Kidney epithelial cell (primary cell): Measurements from ENCODE around the gene IBA57. TPM values are rescaled to one million over a fixed set of nuclear protein-coding genes. Genes with fewer than 3 reads are reported as not detected.

Experiments
- DNase-seq: peaks from one replicate; pipeline ENCODE4 v3.0.0-alpha.2; 2010; ENCODE audit warnings: low read depth
- H3K27me3 ChIP-seq: 2 replicates; pipeline ENCODE4 v1.6.0; 2011; ENCODE audit warnings: low read length; ENCODE audit not compliant: control insufficient read depth, insufficient read depth
- H3K36me3 ChIP-seq: 2 replicates; pipeline ENCODE4 v1.5.1; 2011; ENCODE audit warnings: low read length; ENCODE audit not compliant: control insufficient read depth, insufficient read depth
- H3K4me3 ChIP-seq: 2 replicates; pipeline ENCODE4 v1.5.1; 2011; ENCODE audit warnings: low read depth, mild to moderate bottlenecking, control low read depth, low read length
- total RNA-seq: library from RNA; depleted of rRNA; stranded (reverse); fragments of >200 nt; gene quantifications from 2 replicates; pipeline ENCODE4 v1.2.3, GENCODE V29; 2015
- TF ChIP-seq, protein P1 (sequence below): IDR thresholded peaks from 2 replicates; pipeline ENCODE4 v1.5.1; 2011; ENCODE audit warnings: mild to moderate bottlenecking, moderate library complexity, low read length, control low read depth, inconsistent platforms; ENCODE audit not compliant: insufficient read depth, poor library complexity, severe bottlenecking

The IBA57 gene
- total RNA-seq, 1 donor from 2014 or later, result 7.1 TPM

DNA sequence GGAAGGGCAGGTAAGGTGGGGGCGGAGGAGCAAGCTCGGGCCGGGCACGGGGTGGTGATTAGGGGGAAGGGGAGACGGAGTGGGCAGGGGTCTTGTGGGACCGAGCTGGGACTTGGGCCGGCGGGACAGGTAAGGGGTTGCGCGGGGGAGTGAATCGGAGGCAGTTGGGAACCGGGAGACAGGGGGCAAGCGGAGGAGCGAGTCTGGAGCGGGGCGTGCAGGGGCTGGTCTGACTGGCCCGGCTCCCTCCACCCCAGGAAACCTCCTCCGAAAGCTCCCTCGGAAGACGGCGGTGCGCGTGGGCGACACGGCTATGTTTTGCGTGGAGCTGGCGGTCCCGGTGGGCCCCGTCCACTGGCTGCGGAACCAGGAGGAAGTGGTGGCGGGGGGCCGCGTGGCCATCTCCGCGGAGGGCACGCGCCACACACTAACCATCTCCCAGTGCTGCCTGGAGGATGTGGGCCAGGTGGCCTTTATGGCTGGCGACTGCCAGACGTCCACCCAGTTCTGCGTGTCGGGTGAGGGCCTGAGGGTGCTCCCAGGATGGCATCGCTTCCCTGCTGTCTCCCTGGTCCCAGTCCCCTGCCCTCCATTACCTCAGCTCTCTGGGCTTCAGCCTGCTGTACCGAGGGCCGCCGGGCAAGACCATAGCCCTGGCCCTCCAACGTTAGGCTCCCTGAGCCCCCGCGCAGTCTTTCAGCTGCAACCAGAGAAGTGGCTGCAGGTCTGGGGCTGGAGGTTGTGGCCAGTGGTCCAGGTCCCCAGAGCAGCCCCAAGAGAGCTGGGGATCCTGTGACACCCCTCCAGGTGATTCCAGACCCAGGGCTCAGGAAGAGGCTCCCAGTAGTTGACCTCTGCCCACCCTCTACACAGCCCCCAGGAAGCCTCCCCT is 48.6 kb downstream of the IBA57 start:
- H3K36me3 ChIP-seq, result peaks cover 2% of the 10 kb centered on the region
- no peak for DNase-seq
- TF ChIP-seq, protein P1, sequence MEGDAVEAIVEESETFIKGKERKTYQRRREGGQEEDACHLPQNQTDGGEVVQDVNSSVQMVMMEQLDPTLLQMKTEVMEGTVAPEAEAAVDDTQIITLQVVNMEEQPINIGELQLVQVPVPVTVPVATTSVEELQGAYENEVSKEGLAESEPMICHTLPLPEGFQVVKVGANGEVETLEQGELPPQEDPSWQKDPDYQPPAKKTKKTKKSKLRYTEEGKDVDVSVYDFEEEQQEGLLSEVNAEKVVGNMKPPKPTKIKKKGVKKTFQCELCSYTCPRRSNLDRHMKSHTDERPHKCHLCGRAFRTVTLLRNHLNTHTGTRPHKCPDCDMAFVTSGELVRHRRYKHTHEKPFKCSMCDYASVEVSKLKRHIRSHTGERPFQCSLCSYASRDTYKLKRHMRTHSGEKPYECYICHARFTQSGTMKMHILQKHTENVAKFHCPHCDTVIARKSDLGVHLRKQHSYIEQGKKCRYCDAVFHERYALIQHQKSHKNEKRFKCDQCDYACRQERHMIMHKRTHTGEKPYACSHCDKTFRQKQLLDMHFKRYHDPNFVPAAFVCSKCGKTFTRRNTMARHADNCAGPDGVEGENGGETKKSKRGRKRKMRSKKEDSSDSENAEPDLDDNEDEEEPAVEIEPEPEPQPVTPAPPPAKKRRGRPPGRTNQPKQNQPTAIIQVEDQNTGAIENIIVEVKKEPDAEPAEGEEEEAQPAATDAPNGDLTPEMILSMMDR, result no peak

DNA sequence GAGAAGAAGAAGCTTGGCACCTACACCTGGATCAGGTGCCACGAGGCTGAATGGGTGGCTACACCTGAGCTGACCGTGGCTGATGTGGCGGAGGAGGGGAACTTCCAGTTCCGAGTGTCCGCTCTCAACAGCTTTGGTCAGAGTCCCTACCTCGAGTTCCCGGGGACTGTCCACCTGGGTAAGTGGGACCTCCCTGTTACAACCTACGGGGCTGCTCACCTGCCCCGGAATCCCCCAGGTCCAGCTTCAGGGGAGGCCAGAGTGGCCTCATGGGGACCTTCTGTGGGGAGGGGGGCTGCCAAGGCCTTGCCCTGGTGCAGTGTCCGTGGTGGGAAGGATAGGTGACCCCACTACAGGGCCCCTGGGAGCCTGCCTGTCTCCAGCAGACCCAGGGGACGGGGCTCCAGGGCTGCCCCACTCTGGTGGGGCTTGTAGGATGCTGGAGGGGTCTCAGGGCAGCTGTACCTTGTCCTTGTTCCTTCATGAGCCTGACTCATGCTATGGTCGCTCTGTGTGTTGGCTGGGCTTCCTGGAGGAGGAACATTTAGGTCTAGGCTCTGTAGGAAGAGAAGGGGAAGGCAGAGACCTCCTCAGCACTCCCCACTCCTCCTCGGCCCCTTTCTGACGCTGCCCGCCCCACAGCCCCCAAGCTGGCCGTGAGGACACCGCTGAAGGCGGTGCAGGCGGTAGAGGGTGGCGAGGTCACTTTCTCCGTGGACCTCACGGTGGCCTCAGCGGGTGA is 49.5 kb downstream of the IBA57 start:
- H3K4me3 ChIP-seq, result no peak overlapping the region
- TF ChIP-seq, protein P1, result no peak
- H3K36me3 ChIP-seq, result peaks cover 2% of the 10 kb centered on the region
- H3K27me3 ChIP-seq, result peaks cover 14% of the 10 kb centered on the region
- DNase-seq, result no peak

More for the DNA sequence above, 48.6 kb downstream of the IBA57 start:
- H3K27me3 ChIP-seq, result peaks cover 16% of the 10 kb centered on the region
- peak overlapping the region; percentile 52 for H3K4me3 ChIP-seq

DNA sequence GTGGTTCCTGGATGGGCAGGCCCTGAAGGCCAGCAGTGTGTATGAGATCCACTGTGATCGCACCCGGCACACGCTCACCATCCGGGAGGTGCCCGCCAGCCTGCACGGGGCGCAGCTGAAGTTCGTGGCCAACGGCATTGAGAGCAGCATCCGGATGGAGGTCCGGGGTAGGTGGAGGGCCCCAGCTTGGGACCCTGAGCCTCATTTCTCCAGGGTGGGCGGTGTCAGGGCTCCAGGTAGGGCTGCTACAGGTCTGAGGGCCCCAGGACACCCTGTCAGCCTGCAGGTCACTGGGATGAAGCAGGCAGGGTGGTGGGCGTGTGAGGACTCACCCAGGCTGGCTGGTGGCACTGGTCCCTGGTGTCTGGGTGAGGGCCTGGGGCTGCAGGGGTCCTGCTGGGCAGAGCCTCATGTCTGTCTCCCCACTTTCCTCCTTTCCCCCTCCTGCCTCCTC is 50.1 kb downstream of the IBA57 start:
- Histone ChIP-seq H3K4me3 (no peak overlapping the region), H3K36me3 (peaks cover 2% of the 10 kb centered on the region), H3K27me3 (peaks cover 14% of the 10 kb centered on the region)
- TF ChIP-seq, protein P1, result no peak
- no peak for DNase-seq

DNA sequence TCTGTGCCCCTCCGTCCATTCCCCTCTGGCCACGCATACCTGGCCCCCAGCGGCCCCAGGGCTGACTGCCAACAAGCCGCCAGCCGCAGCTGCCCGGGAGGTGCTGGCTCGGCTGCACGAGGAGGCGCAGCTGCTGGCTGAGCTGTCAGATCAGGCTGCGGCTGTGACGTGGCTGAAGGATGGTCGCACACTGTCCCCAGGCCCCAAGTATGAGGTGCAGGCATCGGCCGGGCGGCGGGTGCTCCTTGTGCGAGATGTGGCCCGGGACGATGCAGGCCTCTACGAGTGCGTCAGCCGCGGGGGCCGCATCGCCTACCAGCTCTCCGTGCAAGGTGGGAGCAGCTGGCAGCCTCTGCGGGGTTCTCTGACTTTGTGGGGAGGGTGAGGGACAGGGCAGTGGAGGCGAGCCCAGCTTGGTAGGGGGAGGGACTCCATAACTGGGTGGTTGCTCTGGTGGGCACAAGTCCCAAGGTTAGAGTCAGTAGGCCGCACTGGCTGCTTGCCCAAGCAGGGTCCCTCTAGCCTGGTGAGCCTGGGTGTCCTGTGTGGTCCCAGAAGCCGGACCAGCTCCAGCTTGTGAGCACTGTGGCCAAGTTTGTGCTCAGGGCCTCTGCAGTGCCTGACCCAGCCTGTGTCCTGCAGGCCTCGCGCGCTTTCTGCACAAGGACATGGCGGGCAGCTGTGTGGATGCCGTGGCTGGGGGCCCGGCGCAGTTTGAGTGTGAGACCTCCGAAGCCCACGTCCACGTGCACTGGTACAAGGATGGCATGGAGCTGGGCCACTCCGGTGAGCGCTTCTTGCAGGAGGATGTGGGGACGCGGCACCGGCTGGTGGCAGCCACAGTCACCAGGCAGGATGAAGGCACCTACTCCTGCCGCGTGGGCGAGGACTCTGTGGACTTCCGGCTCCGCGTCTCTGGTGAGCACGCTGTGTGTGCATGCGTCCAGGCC is 51.0 kb downstream of the IBA57 start:
- TF ChIP-seq, protein P1, result no peak
- no peak for DNase-seq
- Histone ChIP-seq H3K36me3 (peaks cover 2% of the 10 kb centered on the region), H3K27me3 (peaks cover 8% of the 10 kb centered on the region), H3K4me3 (no peak overlapping the region)

DNA sequence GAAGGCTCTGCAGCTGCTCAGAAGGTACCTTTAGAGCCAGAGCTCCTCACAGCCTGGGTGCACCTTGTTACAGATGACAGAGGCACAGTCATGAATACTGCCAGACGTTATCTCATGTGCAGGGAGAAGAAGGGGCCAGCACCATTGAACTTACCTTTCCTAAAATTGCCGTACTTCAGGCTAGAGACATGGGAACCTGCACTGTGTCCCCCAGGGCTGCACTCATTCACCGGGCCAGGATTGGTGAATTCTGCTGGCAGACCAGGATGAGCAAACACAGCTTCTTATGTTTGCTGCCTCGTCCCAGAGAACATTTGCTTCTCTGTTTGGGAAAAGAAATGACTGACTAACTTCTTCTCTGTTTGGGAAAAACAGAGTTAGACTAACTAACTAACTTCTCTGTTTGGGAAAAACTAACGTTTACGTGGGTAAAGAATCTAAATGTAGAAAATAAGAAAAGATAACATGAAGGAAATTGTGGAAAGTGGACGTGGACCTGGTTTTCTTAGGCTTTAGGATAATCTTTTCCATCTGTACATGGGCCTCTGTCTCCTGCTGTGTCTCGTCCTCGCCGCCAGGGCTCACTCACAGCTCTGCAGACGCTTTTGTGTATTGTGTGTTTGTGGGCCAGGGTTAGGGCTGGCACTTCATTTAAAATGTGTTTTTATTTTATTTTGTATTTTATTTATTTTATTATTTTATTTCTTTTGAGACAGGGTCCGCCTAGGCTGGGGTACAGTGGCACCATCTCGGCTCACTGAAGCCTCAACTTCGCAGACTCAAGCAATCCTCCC is 52.1 kb downstream of the IBA57 start:
- Histone ChIP-seq H3K36me3 (peaks cover 2% of the 10 kb centered on the region), H3K4me3 (no peak overlapping the region), H3K27me3 (no peaks in the 10 kb centered on the region)
- no peak for DNase-seq
- TF ChIP-seq, protein P1, result no peak
